Measurements from ENCODE around the gene RPP40.

The RPP40 gene

DNA sequence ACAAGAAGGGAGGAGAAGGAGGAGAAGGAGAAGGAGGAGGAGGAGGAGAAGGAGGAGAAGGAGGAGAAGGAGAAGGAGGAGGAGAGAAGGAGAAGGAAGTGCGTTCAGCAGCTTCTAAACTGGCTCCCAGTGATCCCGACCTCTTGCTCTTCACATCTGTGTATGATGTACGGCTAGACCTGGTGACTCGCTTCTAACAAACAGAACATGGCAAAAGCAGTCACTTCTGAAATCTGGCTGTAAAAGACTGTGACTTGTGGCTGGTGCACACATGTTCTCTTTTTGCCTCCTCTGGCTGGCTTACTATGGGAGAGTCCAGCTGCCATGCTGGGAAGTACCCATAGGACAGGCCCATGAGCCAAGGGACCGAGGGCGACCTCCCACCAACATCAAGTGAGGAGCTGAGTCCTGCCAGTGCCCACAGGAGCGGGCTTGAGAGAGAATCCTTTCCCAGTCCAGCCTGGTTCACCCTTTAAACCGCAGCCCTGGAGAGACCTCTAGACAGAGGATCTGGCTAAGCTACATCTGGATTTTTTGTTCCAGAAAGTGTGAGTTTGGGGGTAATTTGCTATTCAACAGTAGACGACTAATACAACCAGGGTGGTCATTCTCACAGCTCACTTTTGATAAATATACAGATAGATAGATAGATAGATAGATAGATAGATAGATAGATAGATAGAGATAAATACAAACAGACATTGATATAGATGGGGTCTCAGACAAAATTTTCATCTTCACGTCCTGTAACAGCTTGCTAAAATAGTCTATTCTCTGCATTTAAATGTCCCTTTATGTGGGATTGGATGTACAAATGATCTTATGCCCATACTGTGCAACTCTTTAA lies 42.3 kb downstream of the RPP40 start:
- DNase-seq (ENCODE audit: low spot score): no peak
- TF ChIP-seq, protein P1, sequence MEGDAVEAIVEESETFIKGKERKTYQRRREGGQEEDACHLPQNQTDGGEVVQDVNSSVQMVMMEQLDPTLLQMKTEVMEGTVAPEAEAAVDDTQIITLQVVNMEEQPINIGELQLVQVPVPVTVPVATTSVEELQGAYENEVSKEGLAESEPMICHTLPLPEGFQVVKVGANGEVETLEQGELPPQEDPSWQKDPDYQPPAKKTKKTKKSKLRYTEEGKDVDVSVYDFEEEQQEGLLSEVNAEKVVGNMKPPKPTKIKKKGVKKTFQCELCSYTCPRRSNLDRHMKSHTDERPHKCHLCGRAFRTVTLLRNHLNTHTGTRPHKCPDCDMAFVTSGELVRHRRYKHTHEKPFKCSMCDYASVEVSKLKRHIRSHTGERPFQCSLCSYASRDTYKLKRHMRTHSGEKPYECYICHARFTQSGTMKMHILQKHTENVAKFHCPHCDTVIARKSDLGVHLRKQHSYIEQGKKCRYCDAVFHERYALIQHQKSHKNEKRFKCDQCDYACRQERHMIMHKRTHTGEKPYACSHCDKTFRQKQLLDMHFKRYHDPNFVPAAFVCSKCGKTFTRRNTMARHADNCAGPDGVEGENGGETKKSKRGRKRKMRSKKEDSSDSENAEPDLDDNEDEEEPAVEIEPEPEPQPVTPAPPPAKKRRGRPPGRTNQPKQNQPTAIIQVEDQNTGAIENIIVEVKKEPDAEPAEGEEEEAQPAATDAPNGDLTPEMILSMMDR (IDR thresholded peaks at IDR 0.05; ENCODE audit: extremely low read depth, missing control alignments): no peak

- TF ChIP-seq, protein P1 (IDR thresholded peaks at IDR 0.05; ENCODE audit: extremely low read depth, missing control alignments): no peak
These were observed 45.2 kb downstream of the RPP40 start for GRCh38 chr6:4958624-4959023.

GRCh38 chr6:4957521-4958231 lies 46.2 kb downstream of the RPP40 start:
- TF ChIP-seq, protein P1 (IDR thresholded peaks at IDR 0.05; ENCODE audit: extremely low read depth, missing control alignments): no peak
- DNase-seq (ENCODE audit: low spot score): no peak

More at GRCh38 chr6:4958624-4959023, 45.2 kb downstream of the RPP40 start:
- no peak for DNase-seq (ENCODE audit: low spot score)

DNA sequence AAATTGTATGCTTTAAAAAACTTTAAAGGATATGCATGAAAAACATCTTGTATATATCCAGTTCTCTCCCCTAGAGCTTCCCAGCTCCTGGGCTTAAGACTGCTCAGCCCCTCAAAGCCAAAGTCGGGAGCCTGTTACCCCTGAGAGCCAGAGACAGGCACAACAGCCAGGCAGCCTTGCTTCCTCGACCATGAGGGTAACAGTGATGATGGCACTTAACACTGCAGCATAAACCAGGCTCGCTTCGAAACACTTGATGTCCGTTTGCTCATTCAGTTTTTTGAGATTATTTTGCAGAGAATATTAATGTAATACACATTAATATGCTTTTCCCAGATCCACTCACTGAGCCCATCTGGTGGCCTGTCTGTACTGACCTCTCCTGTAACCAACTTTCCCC lies 47.2 kb downstream of the RPP40 start:
- DNase-seq (ENCODE audit: low spot score): no peak

DNA sequence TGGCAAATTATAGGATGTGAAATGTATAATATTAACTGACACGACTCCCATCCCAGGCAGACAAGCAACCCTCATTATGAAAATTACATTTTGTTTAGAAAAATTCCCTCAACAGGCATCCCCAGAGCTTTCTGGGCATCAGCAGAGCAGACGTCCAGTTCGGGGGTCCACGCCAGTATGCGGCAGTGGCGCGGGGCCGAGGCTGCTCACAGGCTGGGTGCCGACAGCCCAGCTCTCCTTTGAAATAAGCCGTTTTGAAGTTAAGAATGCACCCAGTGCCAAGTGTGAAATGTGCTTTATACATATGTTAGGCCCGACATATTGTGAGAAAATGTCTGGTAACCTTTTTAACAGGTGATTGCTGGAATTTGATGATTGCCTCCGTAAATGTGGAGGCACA lies 50.4 kb downstream of the RPP40 start:
- TF ChIP-seq, protein P1 (IDR thresholded peaks at IDR 0.05; ENCODE audit: extremely low read depth, missing control alignments): no peak
- no peak for DNase-seq (ENCODE audit: low spot score)

More for the DNA sequence above, 47.2 kb downstream of the RPP40 start:
- TF ChIP-seq, protein P1 (IDR thresholded peaks at IDR 0.05; ENCODE audit: extremely low read depth, missing control alignments): no peak

DNA sequence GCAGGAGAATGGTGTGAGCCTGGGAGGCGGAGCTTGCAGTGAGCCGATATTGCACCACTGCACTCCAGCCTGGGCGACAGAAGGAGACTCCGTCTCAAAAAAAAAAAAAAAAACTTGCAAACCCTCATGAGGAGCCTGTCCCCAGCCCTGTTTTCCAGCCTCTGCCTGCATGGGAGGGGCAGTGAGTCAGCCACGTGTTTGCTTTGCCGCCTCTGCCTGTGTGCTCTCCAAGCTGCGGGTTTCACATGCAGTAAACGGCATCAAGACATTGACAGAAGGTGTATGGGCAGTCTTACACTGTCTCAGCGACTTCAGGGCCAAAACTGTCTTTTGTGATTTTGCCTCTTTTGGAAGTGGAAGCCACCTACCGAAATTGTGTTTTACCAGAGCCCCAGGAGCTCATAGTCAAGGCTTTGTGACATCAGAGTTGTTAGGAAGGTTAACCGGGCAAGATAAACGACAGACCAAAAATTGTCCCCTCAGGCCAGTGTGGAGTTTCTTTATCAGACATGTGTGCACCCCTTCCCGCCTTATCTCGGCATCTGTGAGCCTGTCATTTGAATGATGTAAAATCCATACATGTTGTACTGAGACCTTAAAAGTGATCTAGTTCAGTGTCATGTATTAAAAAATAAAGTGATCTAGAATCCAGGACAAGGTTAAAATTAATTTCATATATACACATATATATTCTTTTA lies 52.9 kb downstream of the RPP40 start:
- DNase-seq (ENCODE audit: low spot score): no peak
- TF ChIP-seq, protein P1 (IDR thresholded peaks at IDR 0.05; ENCODE audit: extremely low read depth, missing control alignments): no peak
